GM12872 (cell line): Measurements from ENCODE around the gene CST3.

Source experiments
- TF ChIP-seq, protein P1 (sequence below): IDR thresholded peaks from 3 replicates; pipeline ENCODE4 v1.5.1; 2011; ENCODE audit warnings: low read depth, mild to moderate bottlenecking, low read length, moderate library complexity; ENCODE audit not compliant: insufficient read depth

CST3 gene

DNA sequence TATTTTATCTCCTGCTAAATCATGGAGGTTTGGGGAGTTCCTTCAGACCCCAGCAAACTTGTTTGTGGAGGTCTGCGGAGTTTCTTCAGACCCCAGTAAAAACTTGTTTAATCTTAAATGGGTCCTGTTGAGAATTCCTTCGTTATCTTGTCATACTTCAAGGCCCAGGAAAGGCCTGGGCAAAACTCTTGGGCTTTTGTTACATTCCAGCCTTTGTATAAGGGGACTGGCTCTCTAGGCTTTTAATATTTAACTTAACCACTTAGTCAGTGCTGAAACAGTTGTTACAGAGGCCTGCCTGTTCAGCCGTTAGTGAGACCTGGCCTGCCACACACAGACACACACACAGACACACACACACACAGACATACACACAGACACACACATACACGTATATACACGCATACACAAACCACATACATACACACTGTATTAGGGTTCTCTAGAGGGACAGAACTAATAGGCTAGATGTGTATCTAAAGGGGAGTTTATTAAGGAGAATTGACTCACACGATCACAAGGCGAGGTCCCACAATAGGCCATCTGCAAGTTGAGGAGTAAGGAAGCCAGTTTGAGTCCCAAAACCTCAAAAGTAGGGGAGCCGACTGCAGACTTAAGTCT, 21.3 kb upstream of the CST3 start:
- TF ChIP-seq, protein P1, sequence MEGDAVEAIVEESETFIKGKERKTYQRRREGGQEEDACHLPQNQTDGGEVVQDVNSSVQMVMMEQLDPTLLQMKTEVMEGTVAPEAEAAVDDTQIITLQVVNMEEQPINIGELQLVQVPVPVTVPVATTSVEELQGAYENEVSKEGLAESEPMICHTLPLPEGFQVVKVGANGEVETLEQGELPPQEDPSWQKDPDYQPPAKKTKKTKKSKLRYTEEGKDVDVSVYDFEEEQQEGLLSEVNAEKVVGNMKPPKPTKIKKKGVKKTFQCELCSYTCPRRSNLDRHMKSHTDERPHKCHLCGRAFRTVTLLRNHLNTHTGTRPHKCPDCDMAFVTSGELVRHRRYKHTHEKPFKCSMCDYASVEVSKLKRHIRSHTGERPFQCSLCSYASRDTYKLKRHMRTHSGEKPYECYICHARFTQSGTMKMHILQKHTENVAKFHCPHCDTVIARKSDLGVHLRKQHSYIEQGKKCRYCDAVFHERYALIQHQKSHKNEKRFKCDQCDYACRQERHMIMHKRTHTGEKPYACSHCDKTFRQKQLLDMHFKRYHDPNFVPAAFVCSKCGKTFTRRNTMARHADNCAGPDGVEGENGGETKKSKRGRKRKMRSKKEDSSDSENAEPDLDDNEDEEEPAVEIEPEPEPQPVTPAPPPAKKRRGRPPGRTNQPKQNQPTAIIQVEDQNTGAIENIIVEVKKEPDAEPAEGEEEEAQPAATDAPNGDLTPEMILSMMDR: no peak

DNA sequence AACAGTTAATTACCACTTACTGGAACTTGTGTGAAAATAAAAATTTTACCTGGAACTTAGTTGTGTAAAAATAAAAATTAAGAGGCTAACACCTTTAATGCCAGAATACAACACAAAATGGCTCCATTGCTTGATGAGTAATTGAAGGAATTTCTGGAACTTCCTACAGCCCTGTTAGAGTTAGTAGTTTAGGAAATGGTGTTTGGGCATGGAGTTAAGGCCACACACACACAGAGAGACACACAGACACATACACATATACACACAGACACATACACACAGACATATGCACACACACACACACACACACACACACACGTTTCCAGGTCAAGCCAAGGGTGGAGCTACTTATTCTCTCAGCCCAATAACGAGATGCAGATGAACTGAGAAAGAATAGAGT, 20.6 kb upstream of the CST3 start:
- TF ChIP-seq, protein P1: no peak

DNA sequence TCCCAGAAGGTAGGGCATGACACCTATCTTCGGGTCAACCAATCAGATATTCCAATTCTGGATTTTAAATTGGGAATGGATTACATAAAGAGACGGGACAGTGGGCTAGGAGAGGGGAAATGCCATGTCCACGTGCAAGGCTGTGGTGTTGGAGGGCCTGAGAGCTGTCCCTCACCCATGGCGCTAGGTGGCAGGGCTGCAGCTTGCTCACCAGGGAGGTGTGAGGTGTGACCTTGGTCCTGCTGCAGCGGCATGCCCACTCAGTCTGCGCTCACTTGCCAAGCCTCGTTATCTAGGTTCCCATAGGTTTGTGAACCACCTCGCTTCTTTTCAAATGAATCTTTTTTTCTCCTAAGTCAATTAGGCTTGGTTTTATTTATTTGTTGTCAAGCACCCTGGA, 19.4 kb upstream of the CST3 start:
- TF ChIP-seq, protein P1: no peak

DNA sequence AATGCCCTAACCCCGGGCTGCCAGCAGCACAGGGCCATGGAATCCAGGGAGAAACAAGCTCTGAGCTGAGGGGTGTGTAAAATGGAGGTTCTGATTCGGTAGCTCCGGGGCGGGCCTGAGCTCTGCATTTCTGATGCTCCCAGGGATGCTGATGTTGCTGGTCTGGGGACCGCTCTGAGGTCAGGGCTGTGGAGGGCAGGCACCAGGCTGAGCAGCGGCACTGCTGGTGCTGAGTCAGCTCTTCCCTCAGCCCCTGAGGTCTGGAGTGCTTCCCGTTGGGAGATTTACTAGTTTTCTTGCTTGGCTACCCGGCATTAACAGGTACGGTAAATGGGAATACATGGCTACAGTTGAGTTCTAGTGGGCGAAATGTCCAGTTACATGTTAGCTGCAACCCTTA, 18.6 kb upstream of the CST3 start:
- TF ChIP-seq, protein P1: no peak

DNA sequence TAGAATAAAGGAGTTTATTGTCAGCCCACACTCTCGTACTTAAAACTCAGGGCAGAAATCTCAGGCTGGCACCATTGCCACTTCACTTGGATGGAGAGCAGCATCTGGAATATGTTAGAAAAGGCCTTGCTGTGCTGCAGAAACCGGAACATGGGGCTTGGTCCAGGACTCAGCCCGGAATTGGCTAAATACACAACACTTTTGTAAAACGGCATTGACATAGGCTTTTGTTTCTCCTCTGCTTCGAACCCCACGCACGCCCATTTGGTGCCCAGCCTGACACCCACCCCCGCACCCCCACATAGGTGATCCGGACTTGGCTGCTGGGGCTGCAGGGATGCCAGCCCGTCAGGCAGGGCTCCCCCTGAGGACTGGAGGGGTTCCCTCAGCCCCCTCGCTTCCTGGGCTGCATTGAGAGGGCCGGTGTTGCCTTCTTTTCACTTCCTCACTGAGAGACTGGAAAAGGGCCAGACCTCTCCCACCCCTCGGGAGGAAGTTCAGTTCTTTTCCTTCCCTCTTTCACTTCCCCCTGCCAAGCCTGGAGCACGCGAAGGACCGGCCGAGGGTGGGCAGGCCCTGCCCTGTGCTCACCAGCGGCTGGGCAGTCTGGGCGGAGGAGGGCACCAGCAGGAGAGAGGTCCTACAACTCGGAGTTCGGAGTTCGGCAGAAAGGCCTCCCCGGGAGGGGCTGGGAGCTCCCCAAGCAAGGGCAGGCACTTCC, 17.9 kb upstream of the CST3 start:
- TF ChIP-seq, protein P1: no peak

DNA sequence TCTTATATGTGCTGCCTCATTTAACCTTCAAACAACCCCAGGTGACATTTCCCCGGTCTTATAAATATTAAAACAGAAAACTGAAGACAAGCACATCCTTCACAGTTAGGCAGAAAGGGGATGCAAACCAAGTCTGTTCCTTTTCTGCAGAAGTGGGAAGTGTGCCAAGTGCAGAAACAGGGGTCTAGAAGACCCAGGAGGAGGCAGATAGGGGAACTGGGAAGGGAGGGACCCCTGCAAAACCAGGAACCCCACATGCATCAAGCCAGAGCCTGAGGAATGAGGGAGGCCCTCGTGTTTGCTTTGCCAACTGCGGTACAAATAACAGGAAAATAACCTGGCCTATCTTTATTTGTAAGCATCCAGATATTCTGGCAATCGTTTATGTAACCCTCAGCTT, 17.0 kb upstream of the CST3 start:
- TF ChIP-seq, protein P1: no peak

DNA sequence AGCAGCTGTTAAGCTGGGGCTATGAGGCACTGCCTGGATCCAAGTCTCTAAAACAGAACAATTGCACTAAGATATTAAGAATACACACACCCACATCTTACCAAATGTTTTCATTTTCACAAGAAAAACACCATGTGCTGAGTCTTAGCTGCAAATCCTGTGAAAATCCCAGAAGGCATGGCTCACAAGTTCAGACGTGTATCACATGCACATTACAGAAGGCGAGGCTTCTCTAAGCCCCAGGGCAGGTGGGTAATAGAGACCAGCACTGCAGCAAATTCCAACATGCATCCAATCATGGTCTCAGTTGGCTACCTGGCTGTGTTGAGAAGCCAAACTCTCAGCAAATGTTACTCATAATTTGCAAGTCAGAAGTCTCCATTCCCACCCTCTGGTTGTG, 16.2 kb upstream of the CST3 start:
- TF ChIP-seq, protein P1: no peak
